Stimulated activated CD4-positive, alpha-beta T cell treated with anti-CD3 and anti-CD28 coated beads, Interleukin-1b, Interleukin-23, amount 100 ng/mL, for 4 hours (primary cell): ENCODE data around the gene PRKACA.
"Not testable (repeated sequence)": the region's sequence is repeated elsewhere in the genome, so short reads cannot be mapped to it uniquely, and the experiment has no call there.

Experiments used
- DNase-seq, 2 donors: peaks; one replicate each; pipeline ENCODE4 v3.0.0-alpha.2; 2020; ENCODE audit warnings: low read depth in 2 of 2

PRKACA gene

GRCh38 chr19:14070268-14071050 lies 47.1 kb downstream of the PRKACA start:
- DNase-seq = no peak

GRCh38 chr19:14066134-14066533 lies 51.4 kb downstream of the PRKACA start:
- no peak for DNase-seq

GRCh38 chr19:14063105-14063504 lies 54.5 kb downstream of the PRKACA start:
- DNase-seq = no peak

GRCh38 chr19:14062558-14062855 lies 55.1 kb downstream of the PRKACA start:
- no peak for DNase-seq

- DNase-seq = no peak
Measured at GRCh38 chr19:14061751-14062557, 55.6 kb downstream of the PRKACA start, which contains the start of gene PALM3. Gene PALM3 (minus strand): TSS chr19:14062076. CDS start chr19:14061980, 96 bp downstream.

GRCh38 chr19:14061081-14061749 lies 56.3 kb downstream of the PRKACA start:
- DNase-seq = no peak

GRCh38 chr19:14059652-14060155 lies 57.9 kb downstream of the PRKACA start:
- no peak for DNase-seq

GRCh38 chr19:14059093-14059480 lies 58.5 kb downstream of the PRKACA start:
- DNase-seq = no peak

GRCh38 chr19:14058182-14059092 lies 59.1 kb downstream of the PRKACA start:
- DNase-seq = no peak

- no peak for DNase-seq
Measured at GRCh38 chr19:14056741-14057356, 60.7 kb downstream of the PRKACA start.

GRCh38 chr19:14056069-14056666 lies 61.4 kb downstream of the PRKACA start:
- DNase-seq = no peak

- no peak for DNase-seq
Measured at GRCh38 chr19:14055396-14055795, 62.2 kb downstream of the PRKACA start.

- no peak for DNase-seq
Measured at GRCh38 chr19:14054721-14055120, 62.8 kb downstream of the PRKACA start.

- no peak for DNase-seq
Measured at GRCh38 chr19:14054099-14054498, 63.5 kb downstream of the PRKACA start.

- DNase-seq = no peak
Measured at GRCh38 chr19:14053500-14053899, 64.1 kb downstream of the PRKACA start.

- no peak for DNase-seq
Measured at GRCh38 chr19:14053032-14053431, 64.5 kb downstream of the PRKACA start.

GRCh38 chr19:14052470-14052869 lies 65.1 kb downstream of the PRKACA start:
- no peak for DNase-seq

GRCh38 chr19:14051980-14052379 lies 65.6 kb downstream of the PRKACA start:
- no peak for DNase-seq

- not testable (repeated sequence) for DNase-seq
Measured at GRCh38 chr19:14050961-14051360, 66.6 kb downstream of the PRKACA start.

GRCh38 chr19:14050512-14050911 lies 67.0 kb downstream of the PRKACA start:
- no peak for DNase-seq
